SK-N-SH (cell line): ENCODE results near the gene EPHA3.

Source experiments
- CTCF ChIP-seq: fragments of 200-600 bp; sonication (generic); IDR thresholded peaks from 2 replicates; pipeline ENCODE4 v1.6.1; 2017; ENCODE audit warnings: antibody characterized with exemption, mild to moderate bottlenecking, moderate library complexity
- EP300 ChIP-seq, 2 experiments: IDR thresholded peaks; 2 replicates each; pipeline versions ENCODE4 v1.4.0 to v1.6.1; 2012; ENCODE audit warnings: borderline replicate concordance in 1 of 2, low read depth in 1 of 2, low read length in 1 of 2
- GABPA ChIP-seq: IDR thresholded peaks from 2 replicates; pipeline ENCODE4 v1.4.0; 2012; ENCODE audit warnings: low read depth, mild to moderate bottlenecking
- GATA2 ChIP-seq: sonication (generic); formaldehyde crosslinking; IDR thresholded peaks from 2 replicates; pipeline ENCODE4 v1.5.0; 2020; ENCODE audit warnings: mild to moderate bottlenecking, missing genetic modification reagents
- IRF3 ChIP-seq: fragments of 150-350 bp; IDR thresholded peaks from 2 replicates; pipeline ENCODE4 v1.6.1; 2016; ENCODE audit warnings: mild to moderate bottlenecking, low read depth, low read length
- MEF2A ChIP-seq: IDR thresholded peaks from 2 replicates; pipeline ENCODE4 v1.4.0; 2012; ENCODE audit warnings: low read depth, borderline replicate concordance
- MXI1 ChIP-seq: IDR thresholded peaks from 2 replicates; pipeline ENCODE4 v1.6.1; 2012; ENCODE audit warnings: mild to moderate bottlenecking, low read depth, low read length, improper control_type of control experiment
- NRF1 ChIP-seq: IDR thresholded peaks from 2 replicates; pipeline ENCODE4 v1.6.1; 2012; ENCODE audit warnings: low read depth, mild to moderate bottlenecking, low read length
- RAD21 ChIP-seq: IDR thresholded peaks from 2 replicates; pipeline ENCODE4 v1.6.1; 2012; ENCODE audit warnings: mild to moderate bottlenecking, low read length
- RCOR1 ChIP-seq: fragments of 150-350 bp; IDR thresholded peaks from 2 replicates; pipeline ENCODE4 v1.6.1; 2017; ENCODE audit warnings: antibody characterized with exemption, low read length
- SIN3A ChIP-seq: IDR thresholded peaks from 2 replicates; pipeline ENCODE4 v1.6.1; 2012; ENCODE audit warnings: low read depth, mild to moderate bottlenecking, low read length, moderate library complexity, borderline replicate concordance
- TAF1 ChIP-seq: IDR thresholded peaks from 2 replicates; pipeline ENCODE4 v1.6.1; 2012; ENCODE audit warnings: low read depth, mild to moderate bottlenecking, low read length, moderate library complexity, borderline replicate concordance
- USF2 ChIP-seq: fragments of 150-350 bp; IDR thresholded peaks from 2 replicates; pipeline ENCODE4 v1.6.1; 2017; ENCODE audit warnings: antibody characterized with exemption, low read length, low read depth, borderline replicate concordance

DNA sequence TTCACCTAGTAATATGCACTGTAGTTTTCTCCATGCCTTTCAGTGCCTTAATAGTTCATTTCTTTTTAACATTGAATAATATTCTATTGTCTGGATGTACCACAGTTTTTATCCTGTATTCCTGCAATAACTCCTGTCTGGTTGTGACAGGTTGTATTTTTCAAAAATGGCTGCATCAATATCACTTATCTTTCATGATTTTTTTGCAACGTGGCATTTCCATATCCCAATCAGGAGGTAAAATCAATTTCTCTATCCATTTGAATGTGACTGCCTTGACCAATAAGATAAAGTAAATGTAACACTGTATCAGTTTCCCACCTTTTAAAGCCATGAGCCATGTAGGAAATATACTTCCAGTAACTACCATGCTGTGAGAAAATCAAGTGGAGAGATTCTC is 27.5 kb upstream of the EPHA3 start:
- TF ChIP-seq GATA2 (CRISPR knock-in tag) = no peak
- TF ChIP-seq GABPA = no peak
- TF ChIP-seq CTCF = no peak
- TF ChIP-seq IRF3 = no peak
- no peak for TF ChIP-seq RCOR1
- TF ChIP-seq SIN3A = no peak
- TF ChIP-seq MXI1 = no peak
- TF ChIP-seq USF2 = no peak
- no peak for TF ChIP-seq TAF1
- TF ChIP-seq RAD21 = no peak
- TF ChIP-seq NRF1 = no peak
- no peak for TF ChIP-seq EP300 (IDR thresholded peaks at IDR 0.05; ENCODE audit: borderline replicate concordance in 1 of 2, low read depth in 1 of 2, low read length in 1 of 2)
- TF ChIP-seq MEF2A = no peak
